GM12865 (cell line): Measurements from ENCODE around the gene TRAPPC11.
"Not testable (repeated sequence)": the region's sequence is repeated elsewhere in the genome, so short reads cannot be mapped to it uniquely, and the experiment has no call there.

Experiments used
- DNase-seq: peaks from one replicate; pipeline ENCODE4 v3.0.0; 2010; ENCODE audit warnings: low read depth
- H3K4me3 ChIP-seq: 2 replicates; pipeline ENCODE4 v1.5.1; 2011; ENCODE audit warnings: mild to moderate bottlenecking, low read depth, low read length, control low read depth
- CTCF ChIP-seq: IDR thresholded peaks from 2 replicates; pipeline ENCODE4 v1.5.1; 2011; ENCODE audit warnings: low read length, control low read depth, low read depth, inconsistent platforms; ENCODE audit not compliant: insufficient read depth; ENCODE audit errors: missing control alignments

TRAPPC11 gene

DNA sequence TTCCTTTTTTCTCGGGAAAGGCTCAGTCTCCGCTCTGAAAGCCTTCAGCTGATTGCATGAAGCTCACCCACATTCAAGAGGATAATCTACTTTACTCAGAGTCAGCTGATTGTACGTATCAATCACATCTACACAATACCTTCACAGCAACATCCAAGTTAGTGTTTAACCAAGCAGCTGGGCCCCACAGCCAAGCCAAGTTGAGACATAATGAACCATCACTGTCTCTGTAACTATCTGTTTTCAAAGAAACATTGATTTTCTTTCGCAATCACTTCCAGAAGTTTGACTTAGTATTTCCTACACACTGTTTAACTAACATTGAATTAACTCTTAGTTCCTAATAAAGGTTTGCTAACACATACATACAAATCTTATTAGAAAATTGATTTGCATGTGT, 40.4 kb upstream of the TRAPPC11 start:
- TF ChIP-seq CTCF = no peak
- no peak overlapping the region for H3K4me3 ChIP-seq
- DNase-seq = no peak

- no peak for DNase-seq
- TF ChIP-seq CTCF = no peak
- H3K4me3 ChIP-seq = no peak overlapping the region
These were observed 38.7 kb upstream of the TRAPPC11 start for GRCh38 chr4:183620421-183620820.

- DNase-seq = no peak
- H3K4me3 ChIP-seq = no peak overlapping the region
- TF ChIP-seq CTCF = no peak
These were observed 37.2 kb upstream of the TRAPPC11 start for GRCh38 chr4:183621875-183622274.

GRCh38 chr4:183624548-183624947, 34.5 kb upstream of the TRAPPC11 start:
- no peak for DNase-seq
- no peak overlapping the region for H3K4me3 ChIP-seq
- TF ChIP-seq CTCF = no peak

DNA sequence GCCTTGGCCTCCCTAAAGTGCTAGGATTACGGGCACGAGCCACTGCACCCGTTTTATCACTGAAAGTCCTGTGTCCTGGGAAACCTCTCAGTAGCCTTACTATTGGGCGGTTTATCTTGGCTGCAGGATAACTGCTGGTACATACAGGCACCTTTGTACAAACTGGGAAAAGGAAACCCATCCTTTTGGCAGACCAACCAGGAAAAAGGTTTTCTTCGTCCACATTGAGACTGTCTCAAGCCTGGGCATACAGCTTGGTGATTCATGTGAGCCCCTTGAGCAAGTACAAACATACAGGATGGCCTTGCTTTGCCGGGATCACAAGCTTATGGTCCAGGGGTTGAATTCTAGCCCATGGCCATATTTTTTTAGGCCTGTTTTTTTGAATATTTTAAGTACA, 32.9 kb upstream of the TRAPPC11 start:
- DNase-seq = no peak
- no peak overlapping the region for H3K4me3 ChIP-seq
- no peak for TF ChIP-seq CTCF

DNA sequence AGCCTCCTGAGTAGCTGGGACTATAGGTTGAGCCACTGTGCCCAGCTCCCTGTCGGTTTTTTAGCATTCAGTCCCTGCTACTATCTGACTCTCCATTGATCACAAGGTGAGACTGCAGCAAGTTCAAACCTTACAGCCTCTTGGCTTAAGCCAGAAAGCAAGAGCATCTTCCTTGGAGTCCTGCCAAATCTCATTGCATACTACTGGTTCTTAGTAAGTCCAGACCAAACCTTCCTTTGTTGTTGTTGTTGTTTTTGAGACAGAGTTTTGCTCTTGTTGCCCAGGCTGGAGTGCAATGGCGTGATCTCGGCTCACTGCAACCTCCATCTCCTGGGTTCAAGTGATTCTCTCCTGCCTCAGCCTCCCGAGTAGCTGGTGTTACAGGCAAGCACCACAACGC, 31.8 kb upstream of the TRAPPC11 start:
- not testable (repeated sequence) for DNase-seq, H3K4me3 ChIP-seq

GRCh38 chr4:183627979-183628588, 31.0 kb upstream of the TRAPPC11 start:
- TF ChIP-seq CTCF = no peak
- no peak overlapping the region for H3K4me3 ChIP-seq
- DNase-seq = no peak
